Measurements from ENCODE around the gene POR.

The POR gene

GRCh38 chr7:75915416-75916156 lies 631 bp downstream of the POR start:
- DNase-seq = peak in 23 of 56 donors; percentile 7 to 49 (median 26)

- DNase-seq = no peak
These were observed 1.3 kb downstream of the POR start for GRCh38 chr7:75916259-75916658.

GRCh38 chr7:75916685-75917634 lies 2.0 kb downstream of the POR start:
- no peak for DNase-seq

- DNase-seq = no peak
These were observed 5.6 kb downstream of the POR start for GRCh38 chr7:75920431-75921161.

GRCh38 chr7:75921479-75921878 lies 6.5 kb downstream of the POR start:
- no peak for DNase-seq

- DNase-seq = no peak
These were observed 8.1 kb downstream of the POR start for GRCh38 chr7:75922966-75923603.

- no peak for DNase-seq
These were observed 9.3 kb downstream of the POR start for GRCh38 chr7:75924256-75924655.

GRCh38 chr7:75924889-75925288 lies 9.9 kb downstream of the POR start:
- DNase-seq = no peak

GRCh38 chr7:75925717-75926435 lies 10.9 kb downstream of the POR start:
- no peak for DNase-seq

GRCh38 chr7:75928568-75928914 lies 13.6 kb downstream of the POR start:
- DNase-seq = no peak

GRCh38 chr7:75931680-75932079 lies 16.7 kb downstream of the POR start:
- DNase-seq = no peak

- DNase-seq = peak in 52 of 56 donors; percentile 6 to 90 (median 58)
These were observed 23.2 kb downstream of the POR start for GRCh38 chr7:75937958-75938786.

- no peak for DNase-seq
These were observed 24.0 kb downstream of the POR start for GRCh38 chr7:75938921-75939320.

- peak in 3 of 56 donors; percentile 10 to 18 (median 17) for DNase-seq
These were observed 28.9 kb downstream of the POR start for GRCh38 chr7:75943864-75944263.

GRCh38 chr7:75944507-75944906 lies 29.6 kb downstream of the POR start:
- no peak for DNase-seq

- no peak for DNase-seq
These were observed 30.6 kb downstream of the POR start for GRCh38 chr7:75945297-75946168.

GRCh38 chr7:75946207-75946855 lies 31.4 kb downstream of the POR start:
- no peak for DNase-seq

GRCh38 chr7:75948179-75948578 lies 33.2 kb downstream of the POR start:
- DNase-seq = no peak
